DMS53 (cell line): Measurements from ENCODE around the gene DCBLD2.

ENCODE experiments used
- DNase-seq: peaks from one replicate; lab custom pipeline; 2025; lab: John Stamatoyannopoulos, UW

DCBLD2 gene

DNA sequence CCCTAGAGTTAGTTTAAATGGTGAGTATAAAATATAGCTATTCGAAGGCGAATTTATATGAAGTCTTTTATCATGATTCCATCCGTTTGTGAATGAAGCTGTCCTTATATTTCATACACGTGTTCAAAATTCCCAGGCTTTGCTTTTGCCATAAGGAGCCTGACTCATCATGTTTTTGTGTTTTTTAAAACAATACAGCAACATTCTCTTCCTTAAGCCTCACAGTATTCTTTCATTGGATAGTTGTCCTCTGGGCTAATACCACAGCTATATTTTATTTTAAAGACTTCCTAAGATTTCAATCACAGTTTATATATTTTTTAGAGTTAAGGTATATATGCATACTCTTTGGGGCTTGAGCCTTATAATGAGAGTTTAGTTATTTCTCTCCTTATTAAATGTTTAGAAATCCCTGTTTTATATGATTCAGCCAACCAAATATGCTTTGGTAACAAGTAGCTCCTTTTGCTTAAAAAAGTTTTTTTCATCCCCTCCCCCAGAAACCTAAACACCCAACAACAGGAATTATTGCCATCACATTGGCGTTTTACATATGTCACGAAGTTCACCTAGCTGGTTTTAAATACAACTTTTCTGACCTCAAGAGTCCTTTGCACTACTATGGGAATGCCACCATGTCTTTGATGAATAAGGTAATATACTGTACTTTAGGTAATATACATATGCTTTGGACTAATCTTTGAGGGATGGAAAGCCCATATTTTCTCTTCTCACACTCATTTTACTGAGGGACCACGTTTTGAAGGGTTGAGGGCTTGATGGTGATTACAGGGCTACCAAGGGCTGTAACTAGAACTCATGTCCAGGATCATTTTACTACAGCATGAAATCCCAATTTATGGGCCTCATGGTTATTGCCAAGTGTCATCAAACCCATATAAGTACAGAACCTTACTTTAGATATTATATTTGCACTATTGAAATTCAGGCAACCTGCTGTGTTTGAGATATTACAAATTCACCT lies 109.9 kb downstream of the DCBLD2 start:
- DNase-seq, result no peak

DNA sequence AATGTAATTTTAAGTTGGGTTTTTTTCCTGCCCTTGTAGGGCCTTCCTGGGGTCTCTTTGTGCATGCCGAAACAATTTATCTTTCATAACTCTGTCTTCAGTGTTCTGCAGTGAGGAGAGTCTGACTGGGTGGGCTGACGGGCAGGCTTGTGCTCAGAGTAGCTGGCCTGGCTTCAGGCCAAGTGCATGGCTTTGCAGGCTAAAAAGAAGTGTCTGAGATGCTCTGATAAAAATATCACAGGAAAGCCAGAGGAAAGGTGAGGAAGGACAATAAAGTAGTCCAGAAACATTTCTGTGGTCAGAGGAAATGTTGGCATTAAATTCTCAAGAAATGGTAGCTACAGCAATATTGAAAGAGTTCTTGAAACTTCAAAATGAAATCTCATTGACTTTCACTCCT lies 112.8 kb downstream of the DCBLD2 start:
- no peak for DNase-seq

DNA sequence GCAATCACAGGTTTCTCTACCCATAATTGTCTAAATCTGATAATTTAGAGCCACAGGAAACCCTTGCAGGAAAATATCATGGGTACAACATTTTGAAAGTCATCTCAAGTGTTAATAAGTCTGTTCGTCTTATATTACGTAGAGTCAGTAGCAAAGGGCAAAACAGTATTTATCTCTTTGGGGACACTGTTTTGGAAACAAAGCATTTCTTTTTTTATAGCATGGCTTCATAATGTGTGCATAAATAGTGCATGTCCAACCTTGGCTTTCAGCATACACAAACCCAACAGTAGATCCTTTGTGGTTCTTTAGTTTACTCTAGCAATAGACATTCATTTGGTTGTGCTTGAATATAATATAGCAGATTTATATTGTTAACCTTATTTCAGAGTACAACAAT lies 114.3 kb downstream of the DCBLD2 start:
- DNase-seq, result no peak

DNA sequence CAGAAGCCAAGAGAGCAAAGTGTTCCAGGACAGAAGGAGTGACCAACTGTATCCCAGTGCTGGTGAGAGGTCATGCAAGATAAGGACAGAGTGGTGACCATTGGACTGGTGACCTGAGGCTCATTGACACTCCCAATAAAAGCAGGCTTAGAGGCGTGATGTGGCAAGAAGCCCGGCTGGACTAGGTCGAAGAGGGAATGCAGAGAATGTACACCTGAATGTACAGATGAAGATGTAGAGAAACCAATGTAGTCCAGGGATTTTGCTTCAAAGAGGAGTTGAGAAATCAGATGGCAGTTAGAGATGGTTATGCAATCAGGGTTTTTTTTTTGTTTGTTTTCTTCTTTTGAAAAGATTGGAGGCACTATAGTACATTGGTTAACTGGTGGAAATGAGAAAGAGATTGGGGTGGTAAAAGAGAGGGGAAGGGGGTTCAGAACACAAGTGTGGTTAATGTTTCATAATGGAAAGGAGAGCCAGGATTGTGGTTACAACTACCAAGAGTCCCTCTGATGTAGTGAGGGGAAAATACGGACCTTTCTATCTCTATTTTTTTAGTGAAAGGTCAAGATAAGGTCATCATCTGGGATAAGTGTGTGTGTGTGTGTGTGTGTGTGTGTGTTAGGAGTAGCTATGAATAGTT lies 115.0 kb downstream of the DCBLD2 start:
- DNase-seq, result no peak

DNA sequence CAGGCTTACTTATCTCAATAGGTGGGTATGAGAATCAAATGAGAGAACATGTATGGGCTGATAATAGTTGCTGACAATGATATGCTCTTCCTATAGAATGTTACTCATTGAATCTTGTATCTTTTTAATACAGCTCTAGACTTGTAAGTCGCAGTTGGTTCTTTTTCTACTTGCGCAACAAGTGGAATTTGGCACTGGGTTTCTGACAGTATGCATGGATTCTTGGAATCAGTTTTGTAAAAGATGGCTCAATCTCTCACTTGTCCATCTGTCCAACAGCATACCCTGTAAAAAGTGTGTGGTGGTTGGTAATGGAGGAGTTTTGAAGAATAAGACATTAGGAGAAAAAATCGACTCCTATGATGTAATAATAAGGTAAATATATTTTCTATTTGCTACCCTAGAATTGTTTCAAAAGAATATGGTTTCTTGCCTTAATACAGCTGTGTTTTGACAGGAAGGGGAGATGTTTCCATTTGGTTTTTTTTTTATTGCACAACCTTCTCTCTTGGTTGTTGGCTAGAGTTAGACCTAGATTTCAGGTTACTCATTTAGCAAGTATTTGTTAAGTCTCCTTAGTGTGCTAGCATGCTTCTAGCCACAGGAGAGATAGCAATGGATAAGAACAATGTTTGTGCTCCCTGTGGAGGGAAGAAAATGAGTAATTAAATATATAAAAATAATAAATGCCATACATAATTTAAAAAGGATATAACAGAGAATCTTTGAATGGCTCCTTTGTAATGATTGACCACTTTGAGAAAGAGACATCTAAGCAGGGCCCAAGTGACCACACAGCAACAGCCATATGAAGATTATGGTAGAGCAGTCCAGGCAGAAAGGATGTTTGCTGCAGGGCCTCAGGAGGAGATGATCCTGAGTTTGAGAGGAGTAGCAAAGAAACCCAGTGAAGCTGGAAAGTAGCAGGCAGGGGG lies 116.6 kb downstream of the DCBLD2 start:
- no peak for DNase-seq

DNA sequence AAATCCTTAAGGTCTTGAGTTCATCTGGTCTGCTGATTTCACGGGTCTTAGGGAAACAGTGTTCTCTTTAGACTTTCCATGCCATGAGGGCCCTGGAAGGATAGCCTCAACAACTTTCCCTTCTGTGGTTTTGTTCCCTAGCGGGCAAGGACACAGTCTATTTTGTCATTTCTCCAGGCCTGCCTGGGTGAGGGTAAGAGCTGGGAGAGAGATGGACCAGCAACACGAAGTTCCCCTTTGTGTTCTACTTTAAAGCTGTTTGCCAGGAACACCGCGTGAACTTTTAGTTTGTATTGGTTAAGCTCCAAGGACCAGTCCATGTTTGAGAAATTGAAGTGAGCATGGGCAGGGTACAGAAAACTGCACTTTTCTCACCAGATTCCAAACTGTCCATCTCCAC lies 117.5 kb downstream of the DCBLD2 start:
- no peak for DNase-seq

DNA sequence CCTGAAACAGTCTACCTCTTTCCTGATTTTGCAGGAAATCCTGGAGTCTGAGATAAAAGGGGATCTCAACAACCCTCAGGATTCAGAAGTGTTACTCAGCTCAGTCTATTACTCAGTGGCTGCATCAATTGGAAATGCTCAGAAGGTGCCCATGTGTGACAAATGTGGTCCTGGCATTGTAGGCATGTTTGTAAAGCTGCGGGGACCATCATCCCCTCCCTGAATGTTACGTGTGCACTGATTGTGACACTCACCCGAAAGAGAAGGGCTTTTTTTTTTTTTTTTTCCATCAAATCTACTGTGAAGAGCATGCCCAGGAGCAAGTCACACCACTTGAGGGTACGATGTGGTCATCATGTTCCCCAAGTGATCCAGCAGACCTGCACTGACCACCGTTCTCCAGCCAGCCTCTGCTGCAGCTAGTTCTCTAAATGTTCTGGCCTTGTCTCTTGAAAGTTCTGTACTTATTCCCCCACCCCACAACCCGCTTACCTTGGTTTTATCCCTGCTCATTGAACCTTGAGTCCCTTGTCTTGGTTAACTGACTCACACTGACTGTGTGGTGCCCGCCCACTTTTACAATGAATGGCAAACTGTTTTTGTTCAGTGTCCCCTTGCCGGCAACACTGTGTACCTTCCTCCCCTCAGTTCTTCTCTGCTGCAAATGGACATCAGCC lies 118.5 kb downstream of the DCBLD2 start:
- no peak for DNase-seq

DNA sequence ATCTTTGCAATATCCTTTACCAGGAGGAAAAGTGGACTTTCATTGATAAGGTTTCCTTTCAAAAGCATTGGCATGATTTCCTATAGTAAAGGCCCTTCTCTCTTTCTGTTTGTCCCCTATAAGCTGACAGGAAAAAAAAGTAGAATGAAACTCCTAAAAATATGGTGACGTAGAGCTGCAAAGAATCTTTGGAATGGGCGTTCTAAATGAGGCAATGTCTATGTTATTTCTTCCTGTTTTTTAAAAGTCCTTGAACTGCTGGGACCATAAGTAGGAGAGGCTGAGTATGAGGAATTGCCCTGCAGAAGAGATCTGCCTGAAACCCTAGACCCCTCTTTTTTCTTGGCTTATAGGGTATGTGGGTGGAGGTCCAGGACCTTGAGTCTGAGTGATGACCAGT lies 121.2 kb downstream of the DCBLD2 start:
- no peak for DNase-seq

DNA sequence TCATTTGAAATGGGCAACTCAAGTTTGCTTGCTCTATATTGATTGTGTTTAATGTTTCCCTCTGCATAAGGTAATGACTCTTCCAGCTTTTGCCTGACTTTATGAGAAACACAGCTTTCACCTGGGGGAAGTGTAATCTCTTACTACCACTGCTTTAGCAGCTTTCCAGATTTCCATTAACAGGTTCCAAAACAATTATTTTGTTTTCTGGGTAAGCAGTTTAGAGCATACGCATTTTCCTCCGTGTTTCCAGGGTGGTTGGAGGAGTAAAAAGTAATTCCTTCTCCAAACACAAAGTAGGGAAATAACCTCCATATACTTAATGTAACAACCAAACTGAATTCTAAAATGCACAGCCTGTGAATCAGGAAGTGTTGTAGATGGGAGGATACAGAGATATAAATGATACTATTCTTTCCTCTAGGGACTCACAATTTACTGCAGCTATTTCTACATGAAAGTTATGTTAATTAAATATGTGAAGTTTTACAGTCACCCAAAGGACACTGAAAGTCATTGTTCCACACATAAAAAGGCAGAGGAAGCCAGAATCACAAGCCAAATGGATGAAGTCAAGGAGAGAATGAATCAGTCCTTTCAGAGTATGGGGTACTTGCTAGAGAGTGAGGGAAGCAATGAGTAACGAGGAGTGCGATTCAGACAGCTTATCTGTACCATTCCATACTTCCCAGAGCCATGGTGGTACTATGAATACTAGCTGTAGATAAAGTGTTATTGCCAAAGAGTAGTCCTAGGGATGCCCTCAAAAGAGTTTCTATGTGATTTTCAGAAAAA lies 121.8 kb downstream of the DCBLD2 start:
- DNase-seq, result no peak

DNA sequence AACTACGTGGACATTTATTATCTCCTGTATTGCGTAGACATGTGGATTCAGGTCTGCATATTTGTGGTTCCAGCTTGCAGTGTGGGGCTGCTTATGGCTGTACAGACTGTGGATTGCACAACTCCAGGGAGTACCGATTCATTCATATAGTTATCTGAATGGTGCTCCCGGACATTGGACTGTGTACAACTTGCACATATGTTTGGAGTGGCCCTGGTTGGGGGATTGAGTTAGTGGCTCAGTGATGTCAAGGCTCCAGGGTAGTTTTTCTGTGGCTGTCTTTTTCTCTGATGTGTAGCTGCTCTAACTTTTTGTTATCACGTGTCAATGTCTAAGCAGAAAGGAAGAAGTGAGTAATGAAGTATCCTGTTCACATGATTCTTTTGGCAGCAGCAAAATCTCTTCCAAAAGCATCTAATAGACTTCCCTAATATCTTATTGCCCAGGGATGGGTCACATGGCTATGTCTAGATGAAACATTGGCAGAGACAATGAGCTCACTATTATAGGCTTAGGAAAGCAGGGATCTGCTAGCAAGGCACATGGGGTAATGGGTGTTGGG lies 122.6 kb downstream of the DCBLD2 start:
- no peak for DNase-seq

DNA sequence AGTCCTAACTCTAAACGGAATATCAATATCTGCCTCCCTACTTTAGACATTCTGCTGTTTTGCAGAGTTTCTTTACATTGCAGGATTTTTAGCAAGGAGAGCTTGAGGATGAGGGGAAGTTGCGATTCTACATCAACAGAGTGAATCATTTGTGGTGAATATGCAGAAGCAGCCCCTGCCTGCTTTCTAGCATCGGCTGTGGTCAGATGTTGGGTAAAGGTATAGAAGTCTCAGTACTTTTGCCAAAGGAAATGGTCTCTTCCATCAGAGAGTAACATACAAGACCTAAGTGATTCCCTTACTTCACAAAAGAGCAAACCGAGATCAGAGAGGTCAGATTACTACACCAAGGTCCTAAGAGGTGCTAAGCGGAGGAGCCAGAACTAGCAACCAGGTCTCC lies 123.1 kb downstream of the DCBLD2 start:
- DNase-seq, result no peak

DNA sequence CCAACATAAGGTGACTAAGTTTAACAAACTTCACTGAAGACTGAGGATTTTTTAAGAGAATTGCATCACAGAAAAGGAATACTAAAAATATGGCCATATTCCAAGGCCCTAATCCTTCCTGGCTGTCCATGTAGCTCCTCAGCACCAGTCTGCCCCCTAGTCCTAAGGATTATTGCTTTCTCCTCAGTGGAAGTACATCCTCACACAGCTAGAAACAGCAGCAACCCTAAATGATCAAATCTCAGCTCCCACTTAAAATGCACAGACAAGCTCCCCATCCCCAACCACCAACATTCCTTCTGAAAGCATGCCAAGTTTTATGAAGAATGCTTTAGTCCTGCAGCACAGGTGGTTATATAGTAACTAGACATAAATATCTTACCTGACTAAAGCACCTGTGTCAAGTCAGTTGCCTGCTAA lies 123.7 kb downstream of the DCBLD2 start:
- no peak for DNase-seq

DNA sequence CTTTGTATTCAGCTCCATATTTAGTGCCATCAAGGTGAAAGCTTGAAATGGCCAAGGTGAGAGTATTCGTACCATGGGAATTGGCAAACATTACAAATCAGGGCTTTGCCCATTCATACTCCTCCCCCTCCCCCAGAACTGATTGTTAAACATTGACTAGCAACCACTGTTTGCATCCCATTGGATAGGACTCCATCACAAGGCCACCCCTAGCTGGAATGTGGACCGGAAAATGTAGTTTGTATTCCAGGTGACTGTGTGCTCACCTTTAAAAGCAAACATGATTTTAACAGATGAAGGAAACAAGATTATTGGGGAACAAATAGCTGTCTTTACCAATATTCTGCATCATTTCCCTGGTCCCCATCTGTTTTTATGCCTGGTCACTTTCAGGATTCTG lies 124.2 kb downstream of the DCBLD2 start:
- DNase-seq, result no peak

DNA sequence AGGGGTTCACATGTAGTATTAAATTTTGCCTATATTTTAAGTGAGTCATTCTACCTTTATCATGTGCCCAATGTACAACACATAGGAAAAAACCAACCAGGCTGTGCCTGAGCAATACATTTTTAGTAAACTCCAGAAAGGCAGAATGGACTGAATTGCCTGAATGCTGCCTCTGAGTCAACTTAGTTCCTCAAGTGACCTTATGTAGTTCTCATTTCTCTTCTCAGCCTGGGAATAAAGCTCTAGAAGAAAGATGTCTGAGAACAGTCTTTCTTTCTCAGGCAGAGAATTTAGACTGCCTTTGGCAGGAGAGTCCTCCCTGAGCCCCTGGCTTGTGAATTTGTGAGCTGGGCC lies 125.4 kb downstream of the DCBLD2 start:
- no peak for DNase-seq

DNA sequence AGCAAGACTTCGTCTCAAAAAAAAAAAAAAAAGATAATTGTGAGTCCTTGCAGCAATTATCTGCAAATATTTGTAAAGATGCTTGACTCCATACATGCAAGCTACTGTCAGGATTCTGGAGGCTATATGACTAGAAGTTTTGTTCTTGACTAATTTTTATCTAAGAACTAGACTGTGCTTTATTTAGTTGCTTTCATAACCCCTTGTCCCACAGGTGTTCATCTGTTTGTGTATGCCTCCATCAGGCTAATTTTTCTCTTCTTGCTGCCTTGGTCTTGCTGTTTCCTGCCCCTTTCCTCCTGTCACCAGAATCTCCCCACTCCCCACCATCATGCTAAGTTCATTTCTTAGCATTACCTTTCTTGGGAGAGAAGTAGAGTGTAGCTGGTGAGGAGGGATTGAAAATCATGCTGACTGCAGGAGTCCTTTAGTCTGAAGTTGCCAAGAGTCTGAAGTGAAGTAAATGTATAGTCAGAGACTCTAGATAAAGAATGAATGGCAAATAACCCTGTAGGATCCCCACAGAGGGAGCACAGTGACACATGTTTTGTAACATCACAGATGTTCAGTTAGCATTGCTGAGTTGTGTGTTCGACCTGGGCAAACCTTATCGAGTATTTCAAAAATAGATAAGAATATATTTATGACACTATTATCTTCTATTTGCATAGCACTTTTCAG lies 125.9 kb downstream of the DCBLD2 start:
- DNase-seq, result no peak

DNA sequence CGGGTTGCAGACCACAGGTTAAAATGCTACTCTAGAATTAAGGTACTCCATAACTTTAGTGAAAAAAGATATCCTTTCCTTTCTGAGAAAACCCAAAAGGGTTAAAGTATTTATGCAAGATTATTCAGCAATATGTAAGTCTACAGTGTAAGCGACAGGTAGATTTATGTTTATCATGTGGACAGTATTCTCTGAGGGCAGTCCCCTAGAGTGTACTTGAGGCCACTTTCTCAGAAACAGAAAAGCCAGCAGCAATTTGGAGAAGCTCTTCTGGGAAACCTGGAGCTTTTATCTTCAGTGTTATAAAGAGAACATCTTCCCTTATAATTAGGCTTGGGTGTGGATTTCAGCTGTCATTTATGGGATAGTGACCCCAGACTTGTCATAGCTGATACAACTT lies 129.5 kb downstream of the DCBLD2 start:
- no peak for DNase-seq

DNA sequence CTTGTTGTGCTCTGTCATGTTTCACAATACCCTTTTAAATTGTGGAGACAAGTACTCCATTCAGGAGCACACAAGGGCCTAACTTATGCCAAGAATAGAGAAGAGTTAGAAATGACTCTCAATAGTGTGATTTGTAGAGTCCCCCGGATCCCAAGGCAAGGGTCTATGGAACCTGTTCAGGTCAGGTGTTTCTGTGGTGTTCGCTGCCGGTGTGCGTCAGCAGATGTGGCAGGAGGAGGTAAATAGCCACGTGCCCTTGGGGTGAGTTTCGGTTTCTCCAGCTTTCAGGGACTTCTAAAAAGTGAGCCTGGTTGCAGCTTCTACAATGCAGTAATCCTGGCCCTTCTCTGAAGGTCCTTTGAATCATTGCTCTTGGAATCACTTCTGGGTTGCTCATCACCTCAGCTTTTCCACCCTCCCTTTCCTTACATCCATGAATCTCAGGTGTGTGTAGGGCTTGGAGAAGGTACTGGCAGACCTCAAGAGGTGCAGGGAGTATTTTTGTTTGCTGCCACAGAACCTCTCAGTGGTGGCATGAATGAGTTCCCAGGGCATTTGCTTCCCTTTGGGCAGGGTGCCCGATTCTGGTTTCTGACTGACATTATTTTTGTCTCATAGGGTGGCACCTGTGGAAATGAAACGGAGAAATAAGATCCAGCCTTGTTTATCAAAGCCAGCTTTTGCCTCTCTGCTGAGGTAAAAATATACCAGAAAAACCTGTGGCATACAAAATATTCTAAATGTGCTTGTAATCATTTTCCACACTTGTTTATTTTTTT lies 131.0 kb downstream of the DCBLD2 start:
- DNase-seq, result peak; percentile 57

DNA sequence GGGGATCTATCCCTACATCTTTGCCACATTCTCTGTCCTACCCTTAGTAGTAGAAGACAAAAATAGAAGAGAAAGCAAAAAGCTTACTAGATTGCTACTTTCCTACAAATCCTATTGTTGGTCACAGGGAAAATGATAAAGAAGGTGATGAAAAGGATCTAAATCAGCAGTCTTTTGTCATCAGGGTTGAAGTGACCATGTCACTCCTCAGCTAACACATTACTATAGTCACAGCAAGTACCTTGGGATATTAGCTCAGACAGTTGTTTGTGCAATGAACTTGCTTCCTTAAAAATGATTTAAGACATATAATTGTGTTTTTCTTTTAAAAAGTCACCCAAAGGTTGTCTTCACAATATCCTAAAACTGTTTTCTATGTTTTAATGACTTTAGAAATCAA lies 132.0 kb downstream of the DCBLD2 start:
- DNase-seq, result no peak

DNA sequence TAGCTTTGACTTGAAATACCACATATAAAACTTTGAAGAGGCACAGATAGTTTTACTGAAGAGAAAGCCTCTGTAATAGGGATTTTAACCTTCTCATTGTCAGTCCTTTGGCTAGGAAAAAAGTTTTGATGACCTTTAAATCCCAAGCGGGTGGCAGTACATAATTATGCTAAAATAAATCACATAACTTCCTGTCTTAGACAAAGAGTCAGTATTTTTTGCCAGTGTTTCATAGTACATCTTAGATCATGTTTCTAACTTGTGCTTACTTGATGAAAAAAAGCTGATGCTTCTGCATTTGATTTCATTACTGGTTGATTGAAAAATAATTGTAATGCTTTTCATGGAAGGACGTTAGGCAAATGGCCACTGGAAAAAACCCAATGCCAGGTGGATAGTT lies 132.5 kb downstream of the DCBLD2 start:
- no peak for DNase-seq
